Fibroblast of villous mesenchyme (primary cell): ENCODE data around the gene HMGB1. TPM values are rescaled to one million over a fixed set of nuclear protein-coding genes. Genes with fewer than 3 reads are reported as not detected.
A peak's percentile ranks its signal among the peaks of the same experiment; 100 is the strongest.
"Not testable (repeated sequence)": the region's sequence is repeated elsewhere in the genome, so short reads cannot be mapped to it uniquely, and the experiment has no call there.

ENCODE experiments used
- DNase-seq: peaks from one replicate; pipeline ENCODE4 v3.0.0-alpha.2; 2010; ENCODE audit warnings: low read depth
- H3K4me3 ChIP-seq: 2 replicates; pipeline ENCODE4 v1.5.1; 2011; ENCODE audit warnings: low read depth, mild to moderate bottlenecking, low read length
- CTCF ChIP-seq: IDR thresholded peaks from 2 replicates; pipeline ENCODE4 v1.5.1; 2012; ENCODE audit warnings: low read depth, mild to moderate bottlenecking, low read length; ENCODE audit not compliant: insufficient read depth
- total RNA-seq: library from RNA; depleted of rRNA; stranded (reverse); fragments of >200 nt; gene quantifications from 2 replicates; pipeline ENCODE4 v1.2.3, GENCODE V29; 2012

Gene HMGB1
- total RNA-seq, 1 donor: 115 TPM

GRCh38 chr13:30446126-30446500, 19.6 kb downstream of the HMGB1 start:
- TF ChIP-seq CTCF: no peak
- H3K4me3 ChIP-seq: peak overlapping the region; percentile 33
- no peak for DNase-seq

DNA sequence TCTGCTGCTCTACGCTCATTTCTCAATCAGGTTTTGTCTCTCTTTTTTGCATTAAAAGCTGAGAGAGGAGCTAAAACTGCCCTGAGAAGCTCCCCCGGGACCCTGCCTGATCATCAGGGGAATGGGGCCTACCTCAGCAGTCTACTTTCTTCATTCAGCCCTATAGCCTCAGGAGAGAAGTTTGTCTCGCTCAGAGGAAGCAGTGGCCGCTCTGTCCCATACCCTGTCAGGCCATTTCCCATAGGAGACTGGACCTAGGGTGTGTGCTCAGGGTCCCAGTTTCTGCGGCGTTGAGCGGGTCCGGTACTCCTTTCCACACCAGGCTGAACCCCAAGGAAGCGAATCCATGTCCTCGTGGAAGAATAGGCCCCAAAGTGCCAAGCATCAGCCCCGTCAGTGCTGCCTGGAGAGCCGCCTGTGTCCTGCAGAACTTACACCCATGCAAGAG, 21.8 kb downstream of the HMGB1 start:
- DNase-seq: no peak
- no peak for TF ChIP-seq CTCF
- no peak overlapping the region for H3K4me3 ChIP-seq

GRCh38 chr13:30443491-30443890, 22.2 kb downstream of the HMGB1 start:
- not testable (repeated sequence) for DNase-seq, H3K4me3 ChIP-seq

DNA sequence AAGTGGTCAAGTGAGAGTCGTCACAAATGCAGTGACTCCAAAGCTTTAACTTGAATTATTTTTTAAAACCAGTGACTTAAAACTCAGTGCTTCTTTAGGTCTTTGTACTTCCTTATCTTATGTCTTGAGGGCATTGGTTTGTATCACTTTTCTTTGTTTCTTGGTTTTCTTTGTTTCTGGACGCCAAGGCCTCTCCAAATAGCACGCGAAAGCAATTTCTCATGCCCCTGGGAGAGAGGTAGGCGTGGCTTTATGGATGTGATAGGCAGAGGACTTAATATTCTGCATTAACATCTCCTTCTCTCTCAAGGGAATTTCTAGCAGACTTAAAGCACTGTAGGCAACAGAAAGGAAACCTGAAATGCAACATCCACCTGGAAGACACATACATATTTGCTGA, 22.8 kb downstream of the HMGB1 start:
- TF ChIP-seq CTCF: no peak
- H3K4me3 ChIP-seq: no peak overlapping the region
- DNase-seq: no peak

GRCh38 chr13:30440910-30441703, 24.6 kb downstream of the HMGB1 start:
- no peak overlapping the region for H3K4me3 ChIP-seq
- no peak for DNase-seq
- no peak for TF ChIP-seq CTCF

DNA sequence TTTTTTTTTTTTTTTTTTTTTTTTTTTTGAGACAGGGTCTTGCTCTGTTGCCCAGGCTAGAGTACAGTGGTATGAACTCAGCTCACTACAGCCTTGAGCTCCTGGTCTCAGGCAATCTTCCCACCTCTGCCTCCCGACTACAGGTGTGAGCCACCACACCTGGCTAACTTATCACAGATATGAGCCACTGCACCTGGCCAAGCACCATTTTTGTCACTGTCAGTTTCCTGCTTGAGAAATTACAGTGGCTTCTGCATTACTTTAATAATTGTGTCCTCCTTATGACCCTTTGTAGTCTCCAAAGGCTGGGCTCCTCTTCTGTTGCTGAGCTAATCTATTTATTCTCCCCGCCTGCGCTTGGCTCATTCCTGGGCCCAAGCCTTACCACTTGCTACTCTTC, 27.4 kb downstream of the HMGB1 start:
- no peak overlapping the region for H3K4me3 ChIP-seq
- DNase-seq: no peak
- TF ChIP-seq CTCF: no peak

DNA sequence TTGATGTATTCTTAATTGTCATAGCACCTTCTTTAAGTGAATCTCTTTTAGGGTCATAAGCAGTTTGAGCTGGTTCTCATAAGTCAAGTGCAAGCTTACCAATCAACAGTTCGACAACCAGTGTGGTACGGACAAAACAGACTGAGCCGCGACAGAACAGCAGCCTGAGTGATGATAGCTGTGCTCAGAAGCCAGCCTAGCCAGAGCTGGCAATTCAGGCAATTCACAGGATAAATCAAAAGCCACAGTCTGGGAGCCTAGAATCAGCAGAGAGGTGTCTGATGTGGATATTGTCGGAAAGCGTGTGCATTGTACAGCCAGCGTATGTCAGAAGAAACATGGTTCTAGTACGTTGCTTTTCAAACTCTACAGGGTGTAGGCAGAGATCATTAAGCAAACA, 28.6 kb downstream of the HMGB1 start:
- H3K4me3 ChIP-seq: no peak overlapping the region
- no peak for TF ChIP-seq CTCF
- no peak for DNase-seq
